SU-DHL-6 (cell line): ENCODE results near the gene LRRC56.

Experiments
- H2AFZ ChIP-seq: fragments of 200-600 bp; sonication (generic); 2 replicates; pipeline ENCODE4 v1.6.1; 2014; ENCODE audit warnings: low read depth, mild to moderate bottlenecking, moderate library complexity, mixed read lengths, antibody characterized with exemption, low read length; ENCODE audit not compliant: severe bottlenecking
- H3F3A ChIP-seq: fragments of 200-600 bp; shearing (Covaris generic); 2 replicates; pipeline ENCODE4 v1.6.0; 2016; ENCODE audit warnings: antibody characterized with exemption, mild to moderate bottlenecking; ENCODE audit not compliant: insufficient read depth
- H3K27ac ChIP-seq: fragments of 200-600 bp; sonication (generic); 2 replicates; pipeline ENCODE4 v1.5.1; 2016; ENCODE audit warnings: low read depth, mild to moderate bottlenecking, low read length, moderate library complexity, mixed read lengths
- H3K27me3 ChIP-seq: fragments of 200-600 bp; sonication (generic), shearing (Covaris generic); 2 replicates; pipeline ENCODE4 v1.6.0; 2014; ENCODE audit warnings: mild to moderate bottlenecking, low read length
- H3K36me3 ChIP-seq: fragments of 200-600 bp; sonication (generic); 2 replicates; pipeline ENCODE4 v1.6.1; 2014; ENCODE audit warnings: mild to moderate bottlenecking, low read length, mixed read lengths
- H3K4me2 ChIP-seq: fragments of 300-600, 200-600 bp; shearing (Covaris generic), sonication (generic); 2 replicates; pipeline ENCODE4 v1.6.0; 2014; ENCODE audit warnings: low read length, low read depth, mild to moderate bottlenecking; ENCODE audit not compliant: poor library complexity, severe bottlenecking
- H3K4me3 ChIP-seq: fragments of 200-600 bp; sonication (generic); 2 replicates; pipeline ENCODE4 v1.5.1; 2014; ENCODE audit warnings: antibody characterized with exemption, low read length, mild to moderate bottlenecking, mixed read lengths; ENCODE audit not compliant: insufficient read depth, poor library complexity, severe bottlenecking
- H3K79me2 ChIP-seq: fragments of 200-600 bp; sonication (generic); 2 replicates; pipeline ENCODE4 v1.6.1; 2014; ENCODE audit warnings: mild to moderate bottlenecking, low read length, moderate library complexity; ENCODE audit not compliant: insufficient read depth
- H3K9ac ChIP-seq: fragments of 200-600 bp; sonication (generic); 2 replicates; pipeline ENCODE4 v1.7.0; 2014; ENCODE audit warnings: mild to moderate bottlenecking, low read length
- H3K9me2 ChIP-seq: fragments of 200-600 bp; sonication (generic); replicated peaks from 2 replicates; pipeline ENCODE4 v1.6.1; 2014; ENCODE audit warnings: low read length; ENCODE audit not compliant: insufficient read depth
- H3K9me3 ChIP-seq: fragments of 200-600 bp; sonication (generic); 2 replicates; pipeline ENCODE4 v1.6.1; 2014; ENCODE audit warnings: low read length, mixed read lengths; ENCODE audit not compliant: insufficient read depth
- H4K20me1 ChIP-seq: fragments of 200-600 bp; sonication (generic); 2 replicates; pipeline ENCODE4 v1.6.1; 2014; ENCODE audit warnings: low read depth, mild to moderate bottlenecking, antibody characterized with exemption, low read length, moderate library complexity, mixed read lengths
- EZH2phosphoT487 ChIP-seq: fragments of 200-600 bp; sonication (generic), shearing (Covaris generic); conservative IDR thresholded peaks from 2 replicates; pipeline ENCODE4 v1.6.1; 2018; ENCODE audit warnings: mild to moderate bottlenecking, antibody characterized with exemption, low read length, moderate library complexity, mixed read lengths
- TF ChIP-seq, protein P1 (sequence below): fragments of 200-600 bp; sonication (generic); IDR thresholded peaks from one replicate; pipeline ENCODE4 v1.5.1; 2017; ENCODE audit warnings: antibody characterized with exemption, mild to moderate bottlenecking, low read length, moderate library complexity; ENCODE audit not compliant: insufficient read depth, poor library complexity, severe bottlenecking

Gene LRRC56

DNA sequence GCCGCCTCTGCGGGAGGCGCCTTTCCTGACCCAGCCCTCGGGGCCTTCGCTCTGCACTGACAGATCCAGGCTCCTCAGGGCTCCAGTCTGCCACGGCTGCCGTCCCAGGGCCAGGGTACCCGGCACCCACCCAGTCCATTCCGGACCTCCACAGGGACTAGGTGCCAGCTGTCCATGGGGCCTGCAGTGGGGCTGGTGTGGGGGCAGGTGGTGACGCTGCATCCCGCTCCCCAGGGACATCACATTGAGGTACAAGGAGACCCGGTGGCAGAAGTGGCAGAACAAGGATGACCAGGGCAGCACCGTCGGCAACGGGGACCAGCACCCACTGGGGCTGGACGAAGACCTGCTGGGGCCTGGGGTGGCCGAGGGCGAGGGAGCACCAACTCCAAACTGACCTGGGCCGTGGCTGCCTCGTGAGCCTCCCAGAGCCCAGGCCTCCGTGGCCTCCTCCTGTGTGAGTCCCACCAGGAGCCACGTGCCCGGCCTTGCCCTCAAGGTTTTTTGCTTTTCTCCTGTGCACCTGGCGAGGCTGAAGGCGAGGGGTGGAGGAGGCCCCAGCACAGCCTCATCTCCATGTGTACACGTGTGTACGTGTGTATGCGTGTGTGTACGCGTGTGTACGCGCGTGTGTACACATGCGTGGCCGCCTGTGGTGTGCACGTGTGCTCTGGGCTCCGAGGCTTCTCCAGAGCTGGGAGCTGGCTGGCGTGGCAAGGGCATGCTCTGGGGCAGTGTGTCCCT is 47.0 kb upstream of the LRRC56 start:
- Histone ChIP-seq H3K9me3 (no peaks in the 10 kb centered on the region), H3K4me3 (no peak overlapping the region), H4K20me1 (no peaks in the 10 kb centered on the region), H3K79me2 (no peaks in the 10 kb centered on the region), H3F3A (no peaks in the 10 kb centered on the region), H3K27me3 (no peaks in the 10 kb centered on the region), H3K4me2 (no peak overlapping the region), H3K9ac (no peak overlapping the region), H3K27ac (no peak overlapping the region), H2AFZ (no peak overlapping the region), H3K9me2 (no peaks in the 10 kb centered on the region), H3K36me3 (no peaks in the 10 kb centered on the region)
- no peak for TF ChIP-seq EZH2phosphoT487
- TF ChIP-seq, protein P1, sequence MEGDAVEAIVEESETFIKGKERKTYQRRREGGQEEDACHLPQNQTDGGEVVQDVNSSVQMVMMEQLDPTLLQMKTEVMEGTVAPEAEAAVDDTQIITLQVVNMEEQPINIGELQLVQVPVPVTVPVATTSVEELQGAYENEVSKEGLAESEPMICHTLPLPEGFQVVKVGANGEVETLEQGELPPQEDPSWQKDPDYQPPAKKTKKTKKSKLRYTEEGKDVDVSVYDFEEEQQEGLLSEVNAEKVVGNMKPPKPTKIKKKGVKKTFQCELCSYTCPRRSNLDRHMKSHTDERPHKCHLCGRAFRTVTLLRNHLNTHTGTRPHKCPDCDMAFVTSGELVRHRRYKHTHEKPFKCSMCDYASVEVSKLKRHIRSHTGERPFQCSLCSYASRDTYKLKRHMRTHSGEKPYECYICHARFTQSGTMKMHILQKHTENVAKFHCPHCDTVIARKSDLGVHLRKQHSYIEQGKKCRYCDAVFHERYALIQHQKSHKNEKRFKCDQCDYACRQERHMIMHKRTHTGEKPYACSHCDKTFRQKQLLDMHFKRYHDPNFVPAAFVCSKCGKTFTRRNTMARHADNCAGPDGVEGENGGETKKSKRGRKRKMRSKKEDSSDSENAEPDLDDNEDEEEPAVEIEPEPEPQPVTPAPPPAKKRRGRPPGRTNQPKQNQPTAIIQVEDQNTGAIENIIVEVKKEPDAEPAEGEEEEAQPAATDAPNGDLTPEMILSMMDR: no peak

DNA sequence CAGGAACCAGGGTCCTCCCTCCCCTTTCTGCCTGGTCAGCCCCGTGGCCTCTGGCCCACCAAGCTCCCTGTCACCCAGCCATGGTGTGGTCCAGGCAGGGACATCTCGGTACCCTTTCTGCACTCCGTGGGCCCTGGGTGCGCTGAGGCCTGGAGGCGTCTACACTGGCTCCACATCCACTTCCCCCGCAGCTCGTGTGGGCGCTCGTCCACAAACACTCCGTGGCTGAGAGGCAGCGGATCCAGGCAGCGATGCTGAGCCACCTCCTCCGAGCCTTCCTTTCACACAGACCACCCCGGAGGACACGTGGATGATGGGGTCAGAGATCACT is 46.4 kb upstream of the LRRC56 start:
- no peaks in the 10 kb centered on the region for H3K36me3 ChIP-seq
- no peak overlapping the region for H3K9ac ChIP-seq
- H3K4me3 ChIP-seq: no peak overlapping the region
- TF ChIP-seq, protein P1: no peak
- no peak for TF ChIP-seq EZH2phosphoT487
- H3K27ac ChIP-seq: no peak overlapping the region
- no peak overlapping the region for H3K4me2 ChIP-seq
- no peaks in the 10 kb centered on the region for H3K9me2 ChIP-seq
- no peaks in the 10 kb centered on the region for H3K9me3 ChIP-seq
- no peaks in the 10 kb centered on the region for H4K20me1 ChIP-seq
- H3K27me3 ChIP-seq: no peaks in the 10 kb centered on the region
- no peaks in the 10 kb centered on the region for H3K79me2 ChIP-seq
- no peaks in the 10 kb centered on the region for H3F3A ChIP-seq
- no peak overlapping the region for H2AFZ ChIP-seq

DNA sequence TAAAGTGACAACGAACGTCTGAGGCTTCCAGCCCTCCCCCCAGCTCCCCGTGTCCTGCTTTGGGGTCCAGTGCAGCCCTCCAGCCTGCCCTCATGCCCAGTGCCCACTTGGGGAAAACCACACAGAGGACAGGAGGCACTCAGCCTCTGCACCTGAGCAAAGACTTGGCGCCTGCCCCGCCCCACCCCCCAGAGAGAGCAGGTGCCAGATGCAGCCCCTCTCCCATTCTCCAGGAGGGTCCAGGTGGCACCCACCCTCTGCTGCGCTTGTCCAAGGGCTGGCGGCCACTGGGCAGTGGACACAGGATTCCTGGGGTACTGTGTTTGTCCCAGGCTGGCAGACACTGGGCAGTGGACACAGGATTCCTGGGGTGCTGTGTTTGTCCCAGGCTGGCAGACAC is 46.0 kb upstream of the LRRC56 start:
- TF ChIP-seq, protein P1: no peak
- TF ChIP-seq EZH2phosphoT487: no peak
- no peaks in the 10 kb centered on the region for H3K27me3 ChIP-seq
- H3K79me2 ChIP-seq: no peaks in the 10 kb centered on the region
- no peak overlapping the region for H3K4me3 ChIP-seq
- no peaks in the 10 kb centered on the region for H4K20me1 ChIP-seq
- no peak overlapping the region for H3K4me2 ChIP-seq
- H2AFZ ChIP-seq: no peak overlapping the region
- H3K9me2 ChIP-seq: no peaks in the 10 kb centered on the region
- no peak overlapping the region for H3K27ac ChIP-seq
- no peak overlapping the region for H3K9ac ChIP-seq
- 0 out of 2 replicates have a peak, but pooled peaks cover 3% of the 10 kb centered on the region for H3F3A ChIP-seq
- H3K9me3 ChIP-seq: no peaks in the 10 kb centered on the region
- no peaks in the 10 kb centered on the region for H3K36me3 ChIP-seq
